ENCODE measurements around the gene IPO4.

GRCh38 chr14:24194186-24194872, 5.7 kb upstream of the IPO4 start:
- TF ChIP-seq, protein P1, sequence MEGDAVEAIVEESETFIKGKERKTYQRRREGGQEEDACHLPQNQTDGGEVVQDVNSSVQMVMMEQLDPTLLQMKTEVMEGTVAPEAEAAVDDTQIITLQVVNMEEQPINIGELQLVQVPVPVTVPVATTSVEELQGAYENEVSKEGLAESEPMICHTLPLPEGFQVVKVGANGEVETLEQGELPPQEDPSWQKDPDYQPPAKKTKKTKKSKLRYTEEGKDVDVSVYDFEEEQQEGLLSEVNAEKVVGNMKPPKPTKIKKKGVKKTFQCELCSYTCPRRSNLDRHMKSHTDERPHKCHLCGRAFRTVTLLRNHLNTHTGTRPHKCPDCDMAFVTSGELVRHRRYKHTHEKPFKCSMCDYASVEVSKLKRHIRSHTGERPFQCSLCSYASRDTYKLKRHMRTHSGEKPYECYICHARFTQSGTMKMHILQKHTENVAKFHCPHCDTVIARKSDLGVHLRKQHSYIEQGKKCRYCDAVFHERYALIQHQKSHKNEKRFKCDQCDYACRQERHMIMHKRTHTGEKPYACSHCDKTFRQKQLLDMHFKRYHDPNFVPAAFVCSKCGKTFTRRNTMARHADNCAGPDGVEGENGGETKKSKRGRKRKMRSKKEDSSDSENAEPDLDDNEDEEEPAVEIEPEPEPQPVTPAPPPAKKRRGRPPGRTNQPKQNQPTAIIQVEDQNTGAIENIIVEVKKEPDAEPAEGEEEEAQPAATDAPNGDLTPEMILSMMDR (CRISPR knock-in tag; IDR thresholded peaks at IDR 0.05) = no peak
- TF ChIP-seq ZNF335 (CRISPR knock-in tag; IDR thresholded peaks at IDR 0.05) = no peak
- TF ChIP-seq, protein P2, sequence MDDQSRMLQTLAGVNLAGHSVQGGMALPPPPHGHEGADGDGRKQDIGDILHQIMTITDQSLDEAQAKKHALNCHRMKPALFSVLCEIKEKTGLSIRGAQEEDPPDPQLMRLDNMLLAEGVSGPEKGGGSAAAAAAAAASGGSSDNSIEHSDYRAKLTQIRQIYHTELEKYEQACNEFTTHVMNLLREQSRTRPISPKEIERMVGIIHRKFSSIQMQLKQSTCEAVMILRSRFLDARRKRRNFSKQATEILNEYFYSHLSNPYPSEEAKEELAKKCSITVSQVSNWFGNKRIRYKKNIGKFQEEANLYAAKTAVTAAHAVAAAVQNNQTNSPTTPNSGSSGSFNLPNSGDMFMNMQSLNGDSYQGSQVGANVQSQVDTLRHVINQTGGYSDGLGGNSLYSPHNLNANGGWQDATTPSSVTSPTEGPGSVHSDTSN (CRISPR knock-in tag; IDR thresholded peaks at IDR 0.05; ENCODE audit: borderline replicate concordance) = no peak
- no peak for TF ChIP-seq NONO (IDR thresholded peaks at IDR 0.05)
- TF ChIP-seq NONO (CRISPR knock-in tag; conservative IDR thresholded peaks at IDR 0.05) = no peak
- TF ChIP-seq NR2C2 (CRISPR knock-in tag; IDR thresholded peaks at IDR 0.05; ENCODE audit: borderline replicate concordance) = no peak
- TF ChIP-seq ZNF747 (CRISPR knock-in tag; IDR thresholded peaks at IDR 0.05; ENCODE audit: borderline replicate concordance) = no peak
- TF ChIP-seq STAG1 (CRISPR knock-in tag; IDR thresholded peaks at IDR 0.05) = no peak
- no peak for TF ChIP-seq CEBPB (IDR thresholded peaks at IDR 0.05; ENCODE audit: borderline replicate concordance, low read depth, low read length)
- no peak for TF ChIP-seq POLR2AphosphoS5 (IDR thresholded peaks at IDR 0.05; ENCODE audit: low read depth, low read length)
- no peak for TF ChIP-seq CREB1 (IDR thresholded peaks at IDR 0.05)
- TF ChIP-seq CREB1 (CRISPR knock-in tag; IDR thresholded peaks at IDR 0.05) = no peak
- no peak for TF ChIP-seq KDM5A (IDR thresholded peaks at IDR 0.05; ENCODE audit: borderline replicate concordance, low read length)
- TF ChIP-seq TCF7 (IDR thresholded peaks at IDR 0.05; ENCODE audit: low read depth) = no peak
- no peak for TF ChIP-seq NCOA5 (CRISPR knock-in tag; IDR thresholded peaks at IDR 0.05)
- TF ChIP-seq RBAK (CRISPR knock-in tag; IDR thresholded peaks at IDR 0.05) = no peak

Data from HepG2 (cell line).